Gastroesophageal sphincter (tissue), 4 donors: ENCODE results near the gene RAB33B. TPM values are rescaled to one million over a fixed set of nuclear protein-coding genes. Genes with fewer than 3 reads are reported as not detected.
A peak's percentile ranks its signal among the peaks of the same experiment; 100 is the strongest.
"Not testable (repeated sequence)": the region's sequence is repeated elsewhere in the genome, so short reads cannot be mapped to it uniquely, and the experiment has no call there.

Source experiments
- ATAC-seq: fragments of 150-250 bp; one replicate; pipeline ENCODE4 v1.9.1; 2016; ENCODE audit warnings: mild to moderate bottlenecking, moderate library complexity
- H3K27ac ChIP-seq, 4 donors: fragments of 200-600 bp; sonication (generic) in 3 of 4; 1 replicate in 3 of 4; 2 replicates in 1 of 4; pipeline ENCODE4 v1.5.1; 2016 to 2019
- H3K27me3 ChIP-seq: fragments of 200-600 bp; sonication (generic); one replicate; pipeline ENCODE4 v1.5.1; 2019
- H3K36me3 ChIP-seq, 2 donors: fragments of 200-600 bp; sonication (generic); one replicate each; pipeline ENCODE4 v1.5.1; 2019; ENCODE audit warnings: control low read depth in 1 of 2
- H3K4me1 ChIP-seq, 3 donors: fragments of 200-600 bp; sonication (generic); 1 replicate in 2 of 3; 2 replicates in 1 of 3; pipeline ENCODE4 v1.5.1; 2016 to 2019; ENCODE audit warnings: control low read depth in 2 of 3
- H3K4me3 ChIP-seq, 2 donors: fragments of 200-600 bp; sonication (generic); one replicate each; pipeline ENCODE4 v1.5.1; 2019; ENCODE audit warnings: mild to moderate bottlenecking in 1 of 2, moderate library complexity in 1 of 2
- H3K9me3 ChIP-seq, 3 donors: fragments of 200-600 bp; sonication (generic); one replicate each; pipeline ENCODE4 v1.5.1; 2017 to 2019; ENCODE audit warnings: control low read depth in 2 of 3
- CTCF ChIP-seq, 4 experiments: fragments of 200-600 bp in 2 of 4; fragments of 450-650 bp in 2 of 4; sonication (generic) in 1 of 4; IDR thresholded peaks; one replicate each; pipeline ENCODE4 v1.5.1; 2017 to 2019; ENCODE audit warnings: antibody characterized with exemption in 4 of 4, mild to moderate bottlenecking in 2 of 4, moderate library complexity in 2 of 4
- EP300 ChIP-seq: sonication (generic); formaldehyde crosslinking; IDR thresholded peaks from one replicate; pipeline ENCODE4 v1.6.1; 2017; ENCODE audit warnings: antibody characterized with exemption, mild to moderate bottlenecking
- POLR2A ChIP-seq, 2 donors: fragments of 450-650 bp; IDR thresholded peaks; one replicate each; pipeline ENCODE4 v1.6.1; 2017; ENCODE audit warnings: antibody characterized with exemption in 2 of 2, mild to moderate bottlenecking in 2 of 2, moderate library complexity in 1 of 2
- POLR2AphosphoS5 ChIP-seq: sonication (generic); formaldehyde crosslinking; IDR thresholded peaks from one replicate; pipeline ENCODE4 v1.6.1; 2017; ENCODE audit warnings: antibody characterized with exemption
- WGBS, 2 donors: methylation state at CpG; one replicate each; pipeline ENCODE4 v1.1.5; 2018; ENCODE audit warnings: low coverage in 1 of 2; 5-methylcytosine and 5-hydroxymethylcytosine counted together
- total RNA-seq, 4 donors: library from RNA; depleted of rRNA; stranded (reverse); fragments of >200 nt; gene quantifications; one replicate each; pipeline ENCODE4 v1.1.0, GENCODE V29; 2016

RAB33B gene
- total RNA-seq, 4 donors from 2014 or later, result 13.5 to 16.9 (median 14.2) TPM

- 33 to 66% methylated on average over 4 of the region's 4 CpGs for WGBS, 2 donors
- H3K27ac ChIP-seq, result no peak overlapping the region
- no peak overlapping the region for H3K4me3 ChIP-seq
Measured at GRCh38 chr4:139457318-139457717, 3.4 kb downstream of the RAB33B start.

GRCh38 chr4:139458543-139458942, 4.6 kb downstream of the RAB33B start:
- TF ChIP-seq CTCF (IDR thresholded peaks at IDR 0.05) (no peak), EP300 (no peak), POLR2A (IDR thresholded peaks at IDR 0.05) (no peak), POLR2AphosphoS5 (no peak)
- 100% methylated on average over 1 of the region's 1 CpG for WGBS, 2 donors
- Histone ChIP-seq H3K4me3 (no peak overlapping the region), H3K4me1 (peaks cover 0 to 66% (median 21%) of the 10 kb centered on the region in 3 donors), H3K36me3 (no peaks in the 10 kb centered on the region), H3K9me3 (no peaks in the 10 kb centered on the region), H3K27me3 (no peaks in the 10 kb centered on the region), H3K27ac (no peak overlapping the region)
- no peak for ATAC-seq

More at GRCh38 chr4:139457318-139457717, 3.4 kb downstream of the RAB33B start:
- H3K36me3 ChIP-seq, result no peaks in the 10 kb centered on the region
- no peak for ATAC-seq
- H3K9me3 ChIP-seq, result no peaks in the 10 kb centered on the region
- H3K27me3 ChIP-seq, result no peaks in the 10 kb centered on the region
- H3K4me1 ChIP-seq, result peaks cover 0 to 72% (median 21%) of the 10 kb centered on the region in 3 donors
- no peak for TF ChIP-seq CTCF (IDR thresholded peaks at IDR 0.05)
- no peak for TF ChIP-seq EP300
- no peak for TF ChIP-seq POLR2A (IDR thresholded peaks at IDR 0.05)
- TF ChIP-seq POLR2AphosphoS5, result no peak

- ATAC-seq, result no peak
- Histone ChIP-seq H3K27me3 (no peaks in the 10 kb centered on the region), H3K4me3 (no peak overlapping the region), H3K27ac (no peak overlapping the region), H3K36me3 (no peaks in the 10 kb centered on the region), H3K4me1 (peaks cover 3 to 70% (median 21%) of the 10 kb centered on the region in 3 donors), H3K9me3 (no peaks in the 10 kb centered on the region)
- no peak for TF ChIP-seq POLR2A (IDR thresholded peaks at IDR 0.05)
- TF ChIP-seq CTCF (IDR thresholded peaks at IDR 0.05), result no peak
- WGBS, 2 donors, result 92% methylated on average over 2 of the region's 3 CpGs; no CpG with 5 or more reads in 1 of the 2 donors
Measured at GRCh38 chr4:139458999-139459398, 5.1 kb downstream of the RAB33B start.

- H3K4me3 ChIP-seq, result no peak overlapping the region
- no peak for ATAC-seq
- no peaks in the 10 kb centered on the region for H3K36me3 ChIP-seq
- no peaks in the 10 kb centered on the region for H3K27me3 ChIP-seq
- H3K27ac ChIP-seq, result peak overlapping the region in 1 of 4 donors; percentile 2
- TF ChIP-seq EP300 (no peak), POLR2A (IDR thresholded peaks at IDR 0.05) (no peak), POLR2AphosphoS5 (no peak), CTCF (IDR thresholded peaks at IDR 0.05) (no peak)
- peaks cover 3 to 63% (median 15%) of the 10 kb centered on the region in 3 donors for H3K4me1 ChIP-seq
- whole genome bisulfite sequencing, 2 donors, result 81 to 100% methylated on average over 1 to 3 of the region's 3 CpGs
- no peaks in the 10 kb centered on the region for H3K9me3 ChIP-seq
Measured at GRCh38 chr4:139460565-139460964, 6.6 kb downstream of the RAB33B start.

- H3K4me1 ChIP-seq, result peaks cover 3 to 57% (median 9%) of the 10 kb centered on the region in 3 donors
- peak overlapping the region in 1 of 4 donors; percentile 2 for H3K27ac ChIP-seq
- no peaks in the 10 kb centered on the region for H3K27me3 ChIP-seq
- ATAC-seq, result no peak
- no peaks in the 10 kb centered on the region for H3K36me3 ChIP-seq
- WGBS, 2 donors, result 77 to 85% methylated on average over 2 to 5 of the region's 5 CpGs
- H3K4me3 ChIP-seq, result no peak overlapping the region
- no peak for TF ChIP-seq POLR2A (IDR thresholded peaks at IDR 0.05)
- TF ChIP-seq EP300, result no peak
- TF ChIP-seq CTCF (IDR thresholded peaks at IDR 0.05), result no peak
- TF ChIP-seq POLR2AphosphoS5, result no peak
- H3K9me3 ChIP-seq, result no peaks in the 10 kb centered on the region
Measured at GRCh38 chr4:139461022-139461628, 7.2 kb downstream of the RAB33B start.

- not testable (repeated sequence) for ATAC-seq, H3K9me3 ChIP-seq, H3K27ac ChIP-seq, H3K4me3 ChIP-seq, H3K27me3 ChIP-seq, H3K36me3 ChIP-seq
- WGBS, 2 donors, result 89 to 97% methylated on average over 5 of the region's 5 CpGs
- H3K4me1 ChIP-seq, result peaks cover 0 to 24% (median 3%) of the 10 kb centered on the region in 3 donors
Measured at GRCh38 chr4:139464512-139464911, 10.6 kb downstream of the RAB33B start.
